SH-SY5Y (cell line): ENCODE measurements around the gene CNKSR3.

ENCODE experiments used
- GATA2 ChIP-seq: IDR thresholded peaks from 2 replicates; pipeline ENCODE4 v1.6.1; 2011; ENCODE audit warnings: mild to moderate bottlenecking, low read depth, low read length
- GATA3 ChIP-seq: IDR thresholded peaks from 2 replicates; pipeline ENCODE4 v1.6.1; 2011; ENCODE audit warnings: low read depth, mild to moderate bottlenecking, low read length, moderate library complexity

GRCh38 chr6:154503658-154504057 lies 6.8 kb downstream of the CNKSR3 start:
- TF ChIP-seq GATA2: no peak
- no peak for TF ChIP-seq GATA3
